ENCODE data around the gene MVP. TPM values are rescaled to one million over a fixed set of nuclear protein-coding genes. Genes with fewer than 3 reads are reported as not detected.
A peak's percentile ranks its signal among the peaks of the same experiment; 100 is the strongest.

Gene MVP
- total RNA-seq, 1 donor from 2014 or later, result 2.4 TPM

- peaks cover 20% of the 10 kb centered on the region for H3K27me3 ChIP-seq
- Mint-ChIP-seq H3K4me1 (peaks cover 7% of the 10 kb centered on the region), H3K27me3 (ENCODE audit: insufficient read depth, low read depth) (peaks cover 26% of the 10 kb centered on the region), H3K4me3 (no peak overlapping the region), H3K9me3 (no peaks in the 10 kb centered on the region), H3K36me3 (no peaks in the 10 kb centered on the region), H3K27ac (no peak overlapping the region)
- H3F3A ChIP-seq (ENCODE audit: low read depth), result peaks cover 22% of the 10 kb centered on the region
- no peak for DNase-seq (ENCODE audit: low spot score)
- no peaks in the 10 kb centered on the region for H4K20me1 ChIP-seq (ENCODE audit: low read depth)
- TF ChIP-seq EZH2 (IDR thresholded peaks at IDR 0.05) (no peak), EZH2phosphoT487 (IDR thresholded peaks at IDR 0.05) (no peak)
- TF ChIP-seq, protein P1, sequence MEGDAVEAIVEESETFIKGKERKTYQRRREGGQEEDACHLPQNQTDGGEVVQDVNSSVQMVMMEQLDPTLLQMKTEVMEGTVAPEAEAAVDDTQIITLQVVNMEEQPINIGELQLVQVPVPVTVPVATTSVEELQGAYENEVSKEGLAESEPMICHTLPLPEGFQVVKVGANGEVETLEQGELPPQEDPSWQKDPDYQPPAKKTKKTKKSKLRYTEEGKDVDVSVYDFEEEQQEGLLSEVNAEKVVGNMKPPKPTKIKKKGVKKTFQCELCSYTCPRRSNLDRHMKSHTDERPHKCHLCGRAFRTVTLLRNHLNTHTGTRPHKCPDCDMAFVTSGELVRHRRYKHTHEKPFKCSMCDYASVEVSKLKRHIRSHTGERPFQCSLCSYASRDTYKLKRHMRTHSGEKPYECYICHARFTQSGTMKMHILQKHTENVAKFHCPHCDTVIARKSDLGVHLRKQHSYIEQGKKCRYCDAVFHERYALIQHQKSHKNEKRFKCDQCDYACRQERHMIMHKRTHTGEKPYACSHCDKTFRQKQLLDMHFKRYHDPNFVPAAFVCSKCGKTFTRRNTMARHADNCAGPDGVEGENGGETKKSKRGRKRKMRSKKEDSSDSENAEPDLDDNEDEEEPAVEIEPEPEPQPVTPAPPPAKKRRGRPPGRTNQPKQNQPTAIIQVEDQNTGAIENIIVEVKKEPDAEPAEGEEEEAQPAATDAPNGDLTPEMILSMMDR (IDR thresholded peaks at IDR 0.05), result no peak
- H3K79me2 ChIP-seq (ENCODE audit: low read depth), result no peaks in the 10 kb centered on the region
- H3K4me1 ChIP-seq, result peaks cover 3% of the 10 kb centered on the region
- H3K36me3 ChIP-seq, result no peaks in the 10 kb centered on the region
- no peak overlapping the region for H3K4me2 ChIP-seq
- no peak overlapping the region for H3K27ac ChIP-seq
- no peak overlapping the region for H3K4me3 ChIP-seq
- no peak overlapping the region for H3K9ac ChIP-seq
- no peaks in the 10 kb centered on the region for H3K9me3 ChIP-seq (ENCODE audit: low read depth)
- H2AFZ ChIP-seq (replicated peaks), result no peak overlapping the region
Measured at GRCh38 chr16:29873319-29873718, 53.1 kb downstream of the MVP start.

DNA sequence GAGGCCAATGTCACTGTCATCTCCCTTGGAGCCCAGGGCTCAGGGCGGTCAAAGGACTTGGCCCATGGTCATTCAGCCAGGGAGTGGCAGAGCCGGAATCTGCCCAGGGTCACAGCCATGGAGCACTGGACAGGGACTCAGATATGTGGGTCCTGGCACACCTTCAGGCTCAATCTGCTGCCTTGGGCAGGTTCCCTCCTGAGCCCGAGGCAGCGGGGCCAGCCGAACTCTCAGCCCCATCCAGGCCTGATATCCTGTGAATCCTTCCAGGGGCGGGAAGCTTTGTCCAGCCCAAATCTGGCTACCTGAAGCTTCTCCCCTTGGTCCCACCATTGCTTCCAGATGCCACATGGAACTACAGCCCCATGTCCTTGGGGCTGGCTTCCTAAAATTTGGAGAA lies 54.9 kb downstream of the MVP start:
- no peak overlapping the region for H3K4me3 Mint-ChIP-seq
- H3K4me1 Mint-ChIP-seq, result peaks cover 7% of the 10 kb centered on the region
- no peaks in the 10 kb centered on the region for H3K9me3 Mint-ChIP-seq
- Histone ChIP-seq H3K27ac (no peak overlapping the region), H3K9me3 (ENCODE audit: low read depth) (no peaks in the 10 kb centered on the region), H4K20me1 (ENCODE audit: low read depth) (no peaks in the 10 kb centered on the region), H3K79me2 (ENCODE audit: low read depth) (no peaks in the 10 kb centered on the region), H3K36me3 (no peaks in the 10 kb centered on the region), H3F3A (ENCODE audit: low read depth) (peaks cover 23% of the 10 kb centered on the region), H3K4me3 (no peak overlapping the region), H3K4me1 (peaks cover 3% of the 10 kb centered on the region), H2AFZ (replicated peaks) (no peak overlapping the region), H3K9ac (no peak overlapping the region), H3K4me2 (no peak overlapping the region), H3K27me3 (peaks cover 20% of the 10 kb centered on the region)
- H3K27me3 Mint-ChIP-seq (ENCODE audit: insufficient read depth, low read depth), result peaks cover 26% of the 10 kb centered on the region
- DNase-seq (ENCODE audit: low spot score), result no peak
- no peak for TF ChIP-seq EZH2phosphoT487 (IDR thresholded peaks at IDR 0.05)
- TF ChIP-seq, protein P1 (IDR thresholded peaks at IDR 0.05), result no peak
- no peak for TF ChIP-seq EZH2 (IDR thresholded peaks at IDR 0.05)
- no peak overlapping the region for H3K27ac Mint-ChIP-seq
- no peaks in the 10 kb centered on the region for H3K36me3 Mint-ChIP-seq

- H3K27ac ChIP-seq, result no peak overlapping the region
- H3K27me3 ChIP-seq, result peaks cover 20% of the 10 kb centered on the region
- H2AFZ ChIP-seq (replicated peaks), result peak overlapping the region; percentile 15
- H3K4me1 ChIP-seq, result peaks cover 3% of the 10 kb centered on the region
- peaks cover 7% of the 10 kb centered on the region for H3K4me1 Mint-ChIP-seq
- H3K4me3 ChIP-seq, result peak overlapping the region; percentile 47
- H3K36me3 Mint-ChIP-seq, result no peaks in the 10 kb centered on the region
- TF ChIP-seq, protein P1 (IDR thresholded peaks at IDR 0.05), result no peak
- TF ChIP-seq EZH2phosphoT487 (IDR thresholded peaks at IDR 0.05) (no peak), EZH2 (IDR thresholded peaks at IDR 0.05) (no peak)
- peak; percentile 43 for DNase-seq (ENCODE audit: low spot score)
- H4K20me1 ChIP-seq (ENCODE audit: low read depth), result no peaks in the 10 kb centered on the region
- peak overlapping the region; percentile 65 for H3K4me2 ChIP-seq
- H3K9me3 ChIP-seq (ENCODE audit: low read depth), result no peaks in the 10 kb centered on the region
- H3K9me3 Mint-ChIP-seq, result no peaks in the 10 kb centered on the region
- peaks cover 26% of the 10 kb centered on the region for H3K27me3 Mint-ChIP-seq (ENCODE audit: insufficient read depth, low read depth)
- no peak overlapping the region for H3K27ac Mint-ChIP-seq
- no peak overlapping the region for H3K9ac ChIP-seq
- no peaks in the 10 kb centered on the region for H3K79me2 ChIP-seq (ENCODE audit: low read depth)
- H3F3A ChIP-seq (ENCODE audit: low read depth), result peaks cover 23% of the 10 kb centered on the region
- peak overlapping the region; percentile 43 for H3K4me3 Mint-ChIP-seq
- no peaks in the 10 kb centered on the region for H3K36me3 ChIP-seq
Measured at GRCh38 chr16:29876217-29876593, 55.9 kb downstream of the MVP start.
